ENCODE data around the gene RFX1.
"Not testable (repeated sequence)": the region's sequence is repeated elsewhere in the genome, so short reads cannot be mapped to it uniquely, and the experiment has no call there.

The RFX1 gene

DNA sequence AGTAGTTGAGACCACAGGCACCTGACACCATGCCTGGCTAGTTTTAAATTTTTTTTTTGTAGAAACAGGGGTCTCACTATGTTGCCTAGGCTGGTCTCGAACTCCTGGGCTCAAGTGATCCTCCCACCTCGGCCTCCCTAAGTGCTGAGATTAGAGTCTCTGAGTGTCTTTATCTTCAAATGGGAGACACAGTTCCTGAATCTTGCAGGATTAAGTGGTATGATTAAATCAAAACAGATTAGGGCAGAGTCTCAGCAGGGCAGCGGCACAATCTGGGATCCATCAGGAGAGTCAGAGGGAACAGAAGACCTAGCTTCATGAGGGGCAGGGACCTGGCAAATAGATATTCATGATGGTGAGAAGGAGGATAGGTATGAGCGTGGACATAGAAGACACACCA, 22.8 kb upstream of the RFX1 start:
- Histone ChIP-seq H3K9me3 (ENCODE audit: severe bottlenecking) (no peaks in the 10 kb centered on the region), H3K27ac (ENCODE audit: poor library complexity, severe bottlenecking) (no peak overlapping the region), H3K4me1 (ENCODE audit: insufficient read depth, poor library complexity, severe bottlenecking) (no peaks in the 10 kb centered on the region), H3K36me3 (ENCODE audit: low read depth) (no peaks in the 10 kb centered on the region), H3K27me3 (ENCODE audit: insufficient read depth, poor library complexity, severe bottlenecking) (no peaks in the 10 kb centered on the region), H3K4me3 (ENCODE audit: severe bottlenecking) (no peak overlapping the region)
- no peak for TF ChIP-seq CTCF (IDR thresholded peaks at IDR 0.05; ENCODE audit: poor library complexity, severe bottlenecking)
- DNase-seq (ENCODE audit: low spot score) (no peak), ATAC-seq (ENCODE audit: low read depth) (no peak)

DNA sequence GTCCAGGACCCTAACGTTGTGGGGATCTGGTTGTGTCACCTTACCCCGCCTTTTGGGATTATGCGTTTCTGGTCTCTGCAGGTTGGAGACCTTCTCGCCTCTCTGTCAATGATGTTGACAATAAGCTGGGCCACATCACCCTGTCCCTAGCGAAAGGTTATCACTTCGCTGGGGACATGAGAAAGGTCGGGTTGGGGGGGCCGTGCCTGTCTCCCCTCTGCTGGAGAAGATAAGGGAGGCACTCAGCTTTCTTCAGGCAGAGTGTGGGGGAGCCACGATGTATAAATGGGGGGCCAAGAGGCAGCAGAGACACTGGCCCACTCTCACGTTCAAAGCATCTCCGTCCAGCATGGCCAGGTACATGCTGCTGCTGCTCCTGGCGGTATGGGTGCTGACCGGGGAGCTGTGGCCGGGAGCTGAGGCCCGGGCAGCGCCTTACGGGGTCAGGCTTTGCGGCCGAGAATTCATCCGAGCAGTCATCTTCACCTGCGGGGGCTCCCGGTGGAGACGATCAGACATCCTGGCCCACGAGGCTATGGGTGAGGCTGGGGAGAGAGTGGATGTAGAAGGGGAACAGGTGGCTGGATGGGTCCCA, 21.8 kb upstream of the RFX1 start, which contains the start of gene RLN3:
TSS of gene RLN3 (plus strand) at position 293 of the 595 bp plus-strand sequence. CDS start at position 350, 57 bp downstream.
- TF ChIP-seq CTCF (IDR thresholded peaks at IDR 0.05; ENCODE audit: poor library complexity, severe bottlenecking), result no peak
- H3K4me1 ChIP-seq (ENCODE audit: insufficient read depth, poor library complexity, severe bottlenecking), result no peaks in the 10 kb centered on the region
- DNase-seq (ENCODE audit: low spot score), result no peak
- H3K27ac ChIP-seq (ENCODE audit: poor library complexity, severe bottlenecking), result no peak within 1 kb of the TSS
- ATAC-seq (ENCODE audit: low read depth), result no peak
- no peak within 1 kb of the TSS for H3K4me3 ChIP-seq (ENCODE audit: severe bottlenecking)
- no peaks in the 10 kb centered on the region for H3K9me3 ChIP-seq (ENCODE audit: severe bottlenecking)
- no peaks in the 10 kb centered on the region for H3K36me3 ChIP-seq (ENCODE audit: low read depth)
- H3K27me3 ChIP-seq (ENCODE audit: insufficient read depth, poor library complexity, severe bottlenecking), result no peaks in the 10 kb centered on the region

- not testable (repeated sequence) for H3K27me3 ChIP-seq (ENCODE audit: insufficient read depth, poor library complexity, severe bottlenecking); H3K4me3 ChIP-seq (ENCODE audit: severe bottlenecking); ATAC-seq (ENCODE audit: low read depth); H3K4me1 ChIP-seq (ENCODE audit: insufficient read depth, poor library complexity, severe bottlenecking); H3K27ac ChIP-seq (ENCODE audit: poor library complexity, severe bottlenecking); DNase-seq (ENCODE audit: low spot score); H3K9me3 ChIP-seq (ENCODE audit: severe bottlenecking); H3K36me3 ChIP-seq (ENCODE audit: low read depth)
These were observed 20.6 kb upstream of the RFX1 start for GRCh38 chr19:14026652-14027192.

DNA sequence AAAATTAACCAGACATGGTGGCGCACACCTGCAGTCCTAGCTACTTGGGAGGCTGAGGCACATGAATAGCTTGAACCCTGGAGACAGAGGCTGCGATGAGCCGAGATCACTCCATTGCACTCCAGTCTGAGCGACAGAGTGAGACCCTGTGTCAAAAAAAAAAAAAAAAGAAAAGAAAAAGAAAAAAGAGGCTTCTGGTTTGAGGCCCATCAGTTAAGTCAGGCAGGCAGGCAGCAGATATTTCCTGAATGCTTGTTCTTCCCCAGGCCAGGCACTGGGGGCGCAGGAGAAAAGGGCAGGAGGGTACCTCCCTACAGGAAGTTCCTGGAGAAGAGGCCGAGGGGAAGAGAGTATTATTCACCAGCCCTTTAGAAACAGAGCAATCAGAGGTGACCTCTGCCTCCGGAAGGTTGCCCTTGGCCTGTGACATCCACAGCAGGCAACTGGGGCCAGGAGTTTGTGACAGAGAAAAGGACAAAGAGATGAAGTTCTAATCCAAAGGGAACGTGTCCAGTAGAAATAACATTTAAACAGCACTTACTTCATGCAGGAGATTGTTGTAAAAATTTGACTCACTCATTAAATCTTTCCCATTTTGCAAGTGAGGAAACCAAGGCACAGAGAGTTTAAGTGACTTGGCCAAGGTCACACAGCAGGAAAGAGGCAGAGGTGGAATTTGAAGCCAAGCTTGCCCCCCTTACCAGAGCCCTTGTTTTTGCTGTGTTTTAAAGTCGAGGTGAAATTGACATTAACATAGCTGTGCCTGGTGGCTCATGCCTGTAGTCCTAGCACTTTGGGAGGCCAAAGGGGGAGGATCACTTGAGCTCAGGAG, 17.5 kb upstream of the RFX1 start:
- no peaks in the 10 kb centered on the region for H3K27me3 ChIP-seq (ENCODE audit: insufficient read depth, poor library complexity, severe bottlenecking)
- H3K4me3 ChIP-seq (ENCODE audit: severe bottlenecking), result no peak overlapping the region
- peak; percentile 71; the same call in 2 of the 3 replicates for ATAC-seq (ENCODE audit: low read depth)
- no peak for DNase-seq (ENCODE audit: low spot score)
- no peaks in the 10 kb centered on the region for H3K36me3 ChIP-seq (ENCODE audit: low read depth)
- TF ChIP-seq CTCF (IDR thresholded peaks at IDR 0.05; ENCODE audit: poor library complexity, severe bottlenecking), result peak; percentile 49
- H3K27ac ChIP-seq (ENCODE audit: poor library complexity, severe bottlenecking), result no peak overlapping the region
- H3K4me1 ChIP-seq (ENCODE audit: insufficient read depth, poor library complexity, severe bottlenecking), result no peaks in the 10 kb centered on the region
- H3K9me3 ChIP-seq (ENCODE audit: severe bottlenecking), result no peaks in the 10 kb centered on the region

DNA sequence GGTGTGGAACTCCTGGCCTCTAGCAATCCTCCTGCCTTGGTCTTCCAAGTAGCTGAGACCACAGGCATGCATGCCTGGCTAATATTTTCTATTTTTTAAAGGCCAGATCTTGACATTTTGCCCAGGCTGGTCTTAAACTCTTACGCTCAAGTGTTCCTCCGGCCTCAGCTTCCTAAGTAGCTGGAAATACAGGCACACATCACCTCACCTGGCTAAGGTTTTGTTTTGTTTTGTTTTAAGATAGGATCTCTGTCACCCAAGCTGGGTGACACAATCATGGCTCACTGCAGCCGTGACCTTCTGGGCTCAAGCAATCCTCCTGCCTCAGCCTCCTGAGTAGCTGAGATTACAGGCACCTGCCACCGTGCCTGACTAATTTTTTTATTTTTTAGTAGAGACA, 16.3 kb upstream of the RFX1 start:
- no peak for TF ChIP-seq CTCF (IDR thresholded peaks at IDR 0.05; ENCODE audit: poor library complexity, severe bottlenecking)
- no peaks in the 10 kb centered on the region for H3K27me3 ChIP-seq (ENCODE audit: insufficient read depth, poor library complexity, severe bottlenecking)
- no peaks in the 10 kb centered on the region for H3K4me1 ChIP-seq (ENCODE audit: insufficient read depth, poor library complexity, severe bottlenecking)
- DNase-seq (ENCODE audit: low spot score) (no peak), ATAC-seq (ENCODE audit: low read depth) (no peak)
- H3K4me3 ChIP-seq (ENCODE audit: severe bottlenecking), result no peak overlapping the region
- H3K27ac ChIP-seq (ENCODE audit: poor library complexity, severe bottlenecking), result no peak overlapping the region
- no peaks in the 10 kb centered on the region for H3K9me3 ChIP-seq (ENCODE audit: severe bottlenecking)
- no peaks in the 10 kb centered on the region for H3K36me3 ChIP-seq (ENCODE audit: low read depth)

Data from RWPE2 (cell line).